Trophoblast cell (in vitro differentiated cells and primary cell): ENCODE data around the gene CEP63.

Experiments
- DNase-seq, 2 donors: peaks; one replicate each; pipeline ENCODE4 v3.0.0-alpha.2; 2016
- H2AFZ ChIP-seq: 2 replicates; pipeline ENCODE4 v1.6.1; 2013; ENCODE audit warnings: low read length, moderate library complexity, mild to moderate bottlenecking; ENCODE audit not compliant: insufficient read depth, poor library complexity
- H2AK5ac ChIP-seq: 2 replicates; pipeline ENCODE4 v1.6.1; 2013; ENCODE audit warnings: mild to moderate bottlenecking, low read length
- H2BK120ac ChIP-seq: 2 replicates; pipeline ENCODE4 v1.6.1; 2013; ENCODE audit warnings: low read length, mild to moderate bottlenecking, moderate library complexity; ENCODE audit not compliant: insufficient read depth, poor library complexity
- H2BK12ac ChIP-seq: 2 replicates; pipeline ENCODE4 v1.6.1; 2013; ENCODE audit warnings: mild to moderate bottlenecking, low read length, moderate library complexity
- H2BK5ac ChIP-seq: 2 replicates; pipeline ENCODE4 v1.6.1; 2013; ENCODE audit warnings: low read length, low read depth, moderate library complexity, mild to moderate bottlenecking; ENCODE audit not compliant: poor library complexity
- H3K14ac ChIP-seq: 2 replicates; pipeline ENCODE4 v1.6.1; 2013; ENCODE audit warnings: mild to moderate bottlenecking, low read length
- H3K18ac ChIP-seq: 2 replicates; pipeline ENCODE4 v1.6.1; 2013; ENCODE audit warnings: mild to moderate bottlenecking, low read length
- H3K23ac ChIP-seq: 2 replicates; pipeline ENCODE4 v1.6.1; 2013; ENCODE audit warnings: low read length
- H3K27ac ChIP-seq: 2 replicates; pipeline ENCODE4 v1.5.1; 2013; ENCODE audit warnings: low read depth, mild to moderate bottlenecking, inconsistent platforms, low read length, moderate library complexity
- H3K27me3 ChIP-seq: 2 replicates; pipeline ENCODE4 v1.6.1; 2013; ENCODE audit warnings: inconsistent platforms, mild to moderate bottlenecking, low read length, moderate library complexity; ENCODE audit not compliant: insufficient read depth
- H3K36me3 ChIP-seq, 2 experiments: 1 replicate in 1 of 2; 2 replicates in 1 of 2; pipeline ENCODE4 v1.6.1; 2013; ENCODE audit warnings: low read length in 2 of 2, mild to moderate bottlenecking in 2 of 2, moderate library complexity in 1 of 2; ENCODE audit not compliant: insufficient read depth in 2 of 2, control insufficient read depth in 1 of 2
- H3K4ac ChIP-seq: 2 replicates; pipeline ENCODE4 v1.6.1; 2013; ENCODE audit warnings: low read depth, mild to moderate bottlenecking, low read length, moderate library complexity
- H3K4me1 ChIP-seq, 2 experiments: 1 replicate in 1 of 2; 2 replicates in 1 of 2; pipeline ENCODE4 v1.6.1; 2013; ENCODE audit warnings: low read length in 2 of 2, mild to moderate bottlenecking in 2 of 2, moderate library complexity in 1 of 2; ENCODE audit not compliant: insufficient read depth in 2 of 2, control insufficient read depth in 1 of 2
- H3K4me2 ChIP-seq: 2 replicates; pipeline ENCODE4 v1.6.1; 2013; ENCODE audit warnings: inconsistent platforms, mild to moderate bottlenecking, low read length, moderate library complexity
- H3K4me3 ChIP-seq: 2 replicates; pipeline ENCODE4 v1.5.1; 2013; ENCODE audit warnings: mild to moderate bottlenecking, low read depth, low read length, inconsistent platforms
- H3K79me1 ChIP-seq: one replicate; pipeline ENCODE4 v1.6.1; 2013; ENCODE audit warnings: low read length
- H3K79me2 ChIP-seq: 2 replicates; pipeline ENCODE4 v1.6.1; 2013; ENCODE audit warnings: low read length, mild to moderate bottlenecking; ENCODE audit not compliant: control insufficient read depth, insufficient read depth, poor library complexity
- H3K9ac ChIP-seq: 2 replicates; pipeline ENCODE4 v1.6.1; 2013; ENCODE audit warnings: mild to moderate bottlenecking, low read length
- H3K9me3 ChIP-seq: 2 replicates; pipeline ENCODE4 v1.6.1; 2013; ENCODE audit warnings: low read depth, mild to moderate bottlenecking, control low read depth, inconsistent platforms, low read length; ENCODE audit not compliant: insufficient read depth
- H4K12ac ChIP-seq: 2 replicates; pipeline ENCODE4 v1.6.1; 2013; ENCODE audit warnings: low read depth, mild to moderate bottlenecking, low read length, moderate library complexity
- H4K8ac ChIP-seq: 2 replicates; pipeline ENCODE4 v1.6.1; 2013; ENCODE audit warnings: low read depth, mild to moderate bottlenecking, low read length, moderate library complexity
- H4K91ac ChIP-seq: one replicate; pipeline ENCODE4 v1.6.1; 2013; ENCODE audit warnings: low read depth, mild to moderate bottlenecking, low read length, moderate library complexity
- WGBS: extraction: QIAGEN DNeasy Blood & Tissue Kit; methylation state at CpG from one replicate; pipeline ENCODE4 v1.1.7; 2013; ENCODE audit warnings: missing lambda C conversion rate; ENCODE audit not compliant: insufficient read length, insufficient coverage; ENCODE audit errors: extremely low coverage; 5-methylcytosine and 5-hydroxymethylcytosine counted together

Gene CEP63

GRCh38 chr3:134621854-134622253 is 136.0 kb downstream of the CEP63 start:
- H2AK5ac ChIP-seq: no peak overlapping the region
- H3K4ac ChIP-seq: no peak overlapping the region
- no CpG with 5 or more reads among the region's 3 CpGs for whole genome bisulfite sequencing
- no peak overlapping the region for H3K4me2 ChIP-seq
- no peak overlapping the region for H4K91ac ChIP-seq
- H2BK12ac ChIP-seq: no peak overlapping the region
- H3K9ac ChIP-seq: no peak overlapping the region
- no peak for DNase-seq
- H4K12ac ChIP-seq: no peak overlapping the region
- H3K27me3 ChIP-seq: no peaks in the 10 kb centered on the region
- no peak overlapping the region for H3K27ac ChIP-seq
- no peak overlapping the region for H2BK5ac ChIP-seq
- H3K79me2 ChIP-seq: no peaks in the 10 kb centered on the region
- peaks cover 5% of the 10 kb centered on the region for H3K9me3 ChIP-seq
- H3K14ac ChIP-seq: no peak overlapping the region
- H3K18ac ChIP-seq: no peak overlapping the region
- H3K36me3 ChIP-seq: no peaks in the 10 kb centered on the region
- H2BK120ac ChIP-seq: no peak overlapping the region
- H2AFZ ChIP-seq: no peak overlapping the region
- no peaks in the 10 kb centered on the region for H3K4me1 ChIP-seq
- H3K4me3 ChIP-seq: no peak overlapping the region
- H4K8ac ChIP-seq: no peak overlapping the region
- H3K79me1 ChIP-seq: no peaks in the 10 kb centered on the region
- no peak overlapping the region for H3K23ac ChIP-seq

- no peaks in the 10 kb centered on the region for H3K79me1 ChIP-seq
These were observed 137.0 kb downstream of the CEP63 start for GRCh38 chr3:134622806-134623365.

DNA sequence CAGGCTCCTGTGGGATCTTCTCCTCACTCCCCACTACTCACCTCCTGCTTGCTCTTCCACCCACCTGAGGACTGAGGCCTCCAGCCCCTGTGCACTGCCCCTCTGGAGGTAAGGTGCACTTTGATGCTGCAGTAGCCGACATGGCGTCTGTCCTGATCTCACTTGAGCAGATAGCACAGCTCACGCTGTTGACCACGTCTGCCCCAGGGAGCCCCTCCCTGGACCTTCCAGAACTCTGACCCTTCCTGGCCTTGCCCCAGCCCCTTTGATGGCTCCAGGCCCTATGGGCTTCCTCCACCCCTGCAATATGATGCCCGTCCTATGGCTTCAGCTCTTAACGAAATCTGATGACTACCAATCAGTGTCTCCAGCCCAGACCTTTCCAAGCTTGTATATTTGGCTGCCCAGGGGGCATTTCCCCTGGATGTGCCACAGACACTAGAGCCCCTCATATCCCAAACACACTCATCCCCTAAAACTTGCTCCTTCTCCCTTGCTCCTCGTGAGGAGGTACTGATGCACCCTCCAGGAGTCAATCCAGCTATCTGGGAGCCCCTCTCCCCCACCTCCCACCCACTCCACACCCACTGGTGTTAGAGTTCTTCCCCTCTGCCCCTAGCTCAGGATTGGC is 137.9 kb downstream of the CEP63 start:
- peaks cover 5% of the 10 kb centered on the region for H3K9me3 ChIP-seq
- no peaks in the 10 kb centered on the region for H3K4me1 ChIP-seq
- no CpG with 5 or more reads among the region's 7 CpGs for WGBS
- H3K14ac ChIP-seq: no peak overlapping the region
- no peak overlapping the region for H3K27ac ChIP-seq
- no peak for DNase-seq
- H3K36me3 ChIP-seq: no peaks in the 10 kb centered on the region
- H4K8ac ChIP-seq: no peak overlapping the region
- H2AK5ac ChIP-seq: no peak overlapping the region
- H3K9ac ChIP-seq: no peak overlapping the region
- H3K79me2 ChIP-seq: no peaks in the 10 kb centered on the region
- no peak overlapping the region for H3K18ac ChIP-seq
- H2BK12ac ChIP-seq: no peak overlapping the region
- no peak overlapping the region for H2BK5ac ChIP-seq
- no peak overlapping the region for H2AFZ ChIP-seq
- no peaks in the 10 kb centered on the region for H3K27me3 ChIP-seq
- H3K23ac ChIP-seq: no peak overlapping the region
- no peak overlapping the region for H2BK120ac ChIP-seq
- H3K4ac ChIP-seq: no peak overlapping the region
- H4K91ac ChIP-seq: no peak overlapping the region
- H3K4me3 ChIP-seq: no peak overlapping the region
- no peak overlapping the region for H3K4me2 ChIP-seq
- no peaks in the 10 kb centered on the region for H3K79me1 ChIP-seq
- no peak overlapping the region for H4K12ac ChIP-seq

More at GRCh38 chr3:134622806-134623365, 137.0 kb downstream of the CEP63 start:
- H3K4me2 ChIP-seq: no peak overlapping the region
- no peak overlapping the region for H4K8ac ChIP-seq
- no peak overlapping the region for H3K23ac ChIP-seq
- no peak overlapping the region for H4K91ac ChIP-seq
- no peak overlapping the region for H3K9ac ChIP-seq
- H3K27me3 ChIP-seq: no peaks in the 10 kb centered on the region
- no peak overlapping the region for H3K4me3 ChIP-seq
- no peak overlapping the region for H3K14ac ChIP-seq
- no peaks in the 10 kb centered on the region for H3K4me1 ChIP-seq
- no CpG with 5 or more reads among the region's 5 CpGs for WGBS
- no peak overlapping the region for H3K18ac ChIP-seq
- H3K27ac ChIP-seq: no peak overlapping the region
- no peaks in the 10 kb centered on the region for H3K36me3 ChIP-seq
- H3K79me2 ChIP-seq: no peaks in the 10 kb centered on the region
- H2AK5ac ChIP-seq: no peak overlapping the region
- no peak overlapping the region for H2BK5ac ChIP-seq
- H2BK12ac ChIP-seq: no peak overlapping the region
- H4K12ac ChIP-seq: no peak overlapping the region
- H3K4ac ChIP-seq: no peak overlapping the region
- no peak overlapping the region for H2BK120ac ChIP-seq
- DNase-seq: no peak
- no peak overlapping the region for H2AFZ ChIP-seq
- H3K9me3 ChIP-seq: peaks cover 5% of the 10 kb centered on the region
